GM13977 (cell line): ENCODE results near the gene TRPV4.

Experiments
- DNase-seq: peaks from one replicate; pipeline ENCODE4 v3.0.0; 2012; ENCODE audit warnings: low spot score
- in situ Hi-C: fragments of 300-500 bp; cut with MboI; formaldehyde crosslinking; loops from one replicate; pipeline ENCODE4 v1.12.0; 2022; ENCODE audit warnings: low sequenced_read_pairs, low pct_unique_long_range_greater_than_20kb, mixed read lengths, inconsistent platforms; ENCODE audit not compliant: unreplicated experiment
- TF ChIP-seq, protein P1 (sequence below): IDR thresholded peaks from 2 replicates; pipeline ENCODE4 v1.5.1; 2012; ENCODE audit warnings: mild to moderate bottlenecking, control low read depth; ENCODE audit not compliant: insufficient read depth; ENCODE audit errors: extremely low read depth, missing control alignments

The TRPV4 gene

DNA sequence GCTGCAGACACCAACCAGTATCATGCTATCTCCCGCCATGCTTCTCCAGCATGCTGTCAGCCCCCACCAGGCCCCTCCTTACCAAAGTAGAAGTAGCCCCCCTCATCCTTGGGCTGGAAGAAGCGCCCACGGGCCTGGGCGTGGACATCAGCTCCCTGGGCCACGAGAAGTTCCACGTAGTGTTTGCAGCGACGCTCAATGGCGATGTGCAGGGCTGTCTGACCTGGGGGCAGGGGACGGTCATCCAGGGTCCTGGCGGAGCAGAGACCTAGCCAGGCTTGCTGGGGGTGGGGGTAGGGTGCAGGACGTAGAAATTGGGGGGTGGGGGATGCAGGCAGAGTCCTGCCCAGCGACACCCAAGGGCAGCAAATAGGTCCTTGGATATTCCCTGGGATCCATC lies 32.7 kb downstream of the TRPV4 start:
- no peak for DNase-seq
- in situ Hi-C loops, result no loop called here
- TF ChIP-seq, protein P1, sequence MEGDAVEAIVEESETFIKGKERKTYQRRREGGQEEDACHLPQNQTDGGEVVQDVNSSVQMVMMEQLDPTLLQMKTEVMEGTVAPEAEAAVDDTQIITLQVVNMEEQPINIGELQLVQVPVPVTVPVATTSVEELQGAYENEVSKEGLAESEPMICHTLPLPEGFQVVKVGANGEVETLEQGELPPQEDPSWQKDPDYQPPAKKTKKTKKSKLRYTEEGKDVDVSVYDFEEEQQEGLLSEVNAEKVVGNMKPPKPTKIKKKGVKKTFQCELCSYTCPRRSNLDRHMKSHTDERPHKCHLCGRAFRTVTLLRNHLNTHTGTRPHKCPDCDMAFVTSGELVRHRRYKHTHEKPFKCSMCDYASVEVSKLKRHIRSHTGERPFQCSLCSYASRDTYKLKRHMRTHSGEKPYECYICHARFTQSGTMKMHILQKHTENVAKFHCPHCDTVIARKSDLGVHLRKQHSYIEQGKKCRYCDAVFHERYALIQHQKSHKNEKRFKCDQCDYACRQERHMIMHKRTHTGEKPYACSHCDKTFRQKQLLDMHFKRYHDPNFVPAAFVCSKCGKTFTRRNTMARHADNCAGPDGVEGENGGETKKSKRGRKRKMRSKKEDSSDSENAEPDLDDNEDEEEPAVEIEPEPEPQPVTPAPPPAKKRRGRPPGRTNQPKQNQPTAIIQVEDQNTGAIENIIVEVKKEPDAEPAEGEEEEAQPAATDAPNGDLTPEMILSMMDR, result no peak

DNA sequence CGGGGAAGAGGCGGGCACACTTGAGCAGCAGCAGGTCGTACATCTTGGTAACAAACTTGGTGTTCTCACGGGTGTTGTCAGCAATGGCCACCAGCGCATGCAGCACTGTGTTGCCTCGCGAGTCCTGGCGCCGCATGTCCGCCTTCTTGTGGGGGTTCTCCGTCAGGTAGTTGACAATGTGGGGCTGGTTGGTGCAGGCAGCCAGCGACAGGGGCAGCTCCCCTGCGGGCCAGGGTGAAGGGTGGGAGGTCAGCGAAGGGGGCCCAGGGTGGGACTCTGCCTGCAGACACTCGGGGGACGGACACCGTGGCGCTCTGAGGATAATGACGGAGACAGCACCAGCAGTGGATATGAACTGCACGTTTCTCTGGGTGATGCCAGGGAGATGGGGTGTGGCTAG lies 34.5 kb downstream of the TRPV4 start:
- DNase-seq, result no peak
- in situ Hi-C loops, result no loop called here
- TF ChIP-seq, protein P1, result no peak

DNA sequence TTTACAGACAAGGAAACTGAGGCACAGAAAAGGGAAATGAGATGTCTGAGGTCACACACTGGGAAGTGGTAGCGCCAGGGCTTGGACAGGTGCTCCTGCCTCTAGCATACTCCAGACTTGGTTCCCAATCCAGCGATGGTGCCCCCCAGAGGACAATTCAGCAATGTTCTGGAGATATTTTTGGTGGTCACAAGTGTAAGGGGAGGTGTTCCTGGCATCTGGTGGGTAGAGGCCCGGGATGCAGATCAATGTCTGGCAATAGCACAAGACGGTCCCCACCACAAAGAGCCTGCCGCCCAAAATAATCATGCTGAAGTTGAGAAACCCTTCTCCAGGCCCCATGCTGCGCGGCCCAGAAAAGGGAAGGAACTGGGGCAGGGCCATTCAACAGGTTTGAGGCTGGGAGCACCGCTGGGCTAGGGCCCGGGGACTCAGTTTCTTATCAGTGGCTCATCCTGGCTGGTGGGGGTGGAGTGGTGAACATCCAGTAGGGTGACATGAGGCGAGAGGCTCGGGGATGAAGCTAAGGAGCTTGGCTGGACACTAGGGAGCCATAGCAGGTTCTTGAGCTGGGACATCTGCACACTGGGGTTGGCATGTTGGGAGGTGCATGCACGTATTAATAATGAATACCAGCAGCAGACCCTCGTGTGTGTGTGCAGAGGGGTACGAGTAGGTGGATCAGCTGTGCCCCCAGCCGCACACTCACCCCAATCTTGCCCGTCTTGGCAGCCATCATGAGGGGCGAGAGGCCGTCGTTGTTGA lies 35.1 kb downstream of the TRPV4 start:
- in situ Hi-C loops, result no loop called here
- TF ChIP-seq, protein P1, result peak; percentile 37
- no peak for DNase-seq

DNA sequence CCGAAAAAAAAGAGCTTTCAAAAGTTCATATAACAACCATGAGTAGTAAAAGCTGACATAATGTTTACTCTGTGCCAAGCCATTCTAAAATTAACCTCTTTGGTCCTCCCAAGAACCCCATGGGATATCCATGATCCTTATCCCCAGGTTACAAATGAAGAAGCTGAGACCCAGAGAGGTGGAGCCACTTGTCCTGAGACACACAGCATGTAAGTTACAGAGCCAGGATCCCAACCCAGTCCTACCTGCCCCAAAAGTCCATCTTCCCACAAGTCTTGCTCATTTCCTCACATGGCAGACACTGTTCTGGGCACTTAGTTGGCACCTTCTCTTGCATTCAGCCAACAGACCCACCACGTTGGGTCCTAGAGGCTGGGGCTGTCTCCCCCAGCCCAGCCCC lies 37.1 kb downstream of the TRPV4 start:
- in situ Hi-C loops, result no loop called here
- TF ChIP-seq, protein P1, result no peak
- DNase-seq, result no peak

DNA sequence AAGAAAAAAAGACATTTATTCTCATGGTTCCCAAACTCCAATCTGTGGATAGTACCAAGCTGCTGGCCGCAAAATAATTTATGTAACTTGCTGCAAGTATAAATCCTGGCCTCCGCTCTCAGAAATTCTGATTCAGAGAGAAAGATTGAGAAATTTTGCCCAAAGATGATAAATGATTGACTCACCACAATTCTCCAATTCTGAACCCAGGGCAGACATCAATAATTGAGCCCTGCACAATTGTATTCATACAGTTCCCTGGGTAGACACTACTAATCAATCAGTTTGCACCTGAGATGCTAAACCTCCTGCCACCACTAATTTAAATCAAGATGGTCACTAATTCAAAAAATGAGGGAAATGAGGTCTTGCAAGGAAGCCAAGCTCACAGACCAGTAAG lies 38.2 kb downstream of the TRPV4 start:
- DNase-seq, result no peak
- in situ Hi-C loops, result no loop called here
- TF ChIP-seq, protein P1, result no peak

DNA sequence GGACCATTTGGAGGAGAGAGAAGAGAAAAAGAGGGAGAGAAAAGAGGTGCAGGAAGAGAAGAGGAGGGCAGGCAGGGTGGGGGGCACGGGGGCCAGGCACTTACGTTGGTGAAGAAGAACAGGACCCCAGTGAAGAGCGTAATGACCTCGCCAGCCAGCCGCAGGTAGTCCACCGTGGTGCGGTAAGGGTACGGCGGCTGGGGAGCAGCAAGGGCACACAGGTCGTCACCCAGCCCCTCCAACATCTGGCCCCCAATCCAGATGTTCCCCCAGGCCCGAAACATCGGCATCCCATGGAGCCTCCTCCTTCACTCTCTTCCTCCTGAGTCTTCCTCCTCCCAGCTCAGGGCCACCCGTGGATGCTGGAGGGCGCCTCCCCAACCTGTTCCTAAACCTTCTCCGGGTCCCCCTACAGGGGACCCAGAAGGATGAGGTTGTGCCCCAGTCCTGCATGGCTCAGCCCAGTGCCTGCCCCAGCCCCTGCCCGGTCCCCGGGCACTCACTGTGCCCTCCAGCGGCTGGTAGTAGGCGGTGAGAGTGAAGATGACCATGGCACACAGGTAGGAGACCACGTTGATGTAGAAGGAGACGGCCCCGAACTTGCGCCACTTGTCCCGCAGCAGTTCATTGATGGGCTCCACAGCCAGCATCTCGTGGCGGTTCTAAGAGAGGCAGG lies 39.2 kb downstream of the TRPV4 start:
- no peak for DNase-seq
- in situ Hi-C loops, result no loop called here
- TF ChIP-seq, protein P1, result no peak
